Activated naive CD8-positive, alpha-beta T cell treated with anti-CD3 and anti-CD28 coated beads, Interleukin-2, amount 10 ng/mL, durations not matched to agents 7 days and 5 days (primary cell): ENCODE results near the gene FXYD5. TPM values are rescaled to one million over a fixed set of nuclear protein-coding genes. Genes with fewer than 3 reads are reported as not detected.
A peak's percentile ranks its signal among the peaks of the same experiment; 100 is the strongest.

ENCODE experiments used
- ATAC-seq: fragments of 150-1000 bp; cut with Tn5 transposase; one replicate; pipeline ENCODE4 v1.10.0; 2021; ENCODE audit warnings: low read depth, moderate library complexity
- POLR2A ChIA-PET: fragments of 350-600 bp; sonication (Branson Sonifier 250); formaldehyde crosslinking; loops from one replicate; lab custom pipeline; 2021; ENCODE audit warnings: antibody characterized with exemption; lab: Charles Lee
- DNase-seq: peaks from one replicate; pipeline ENCODE4 v3.0.0; 2021
- H3K27ac Mint-ChIP-seq: one replicate; pipeline ENCODE4 v1.8.0; 2022; ENCODE audit warnings: mild to moderate bottlenecking, mixed read lengths
- H3K27me3 Mint-ChIP-seq: one replicate; pipeline ENCODE4 v1.8.0; 2022; ENCODE audit warnings: mild to moderate bottlenecking, moderate library complexity, mixed read lengths
- H3K36me3 Mint-ChIP-seq: one replicate; pipeline ENCODE4 v1.8.0; 2021; ENCODE audit warnings: mild to moderate bottlenecking, mixed read lengths
- H3K4me1 Mint-ChIP-seq: one replicate; pipeline ENCODE4 v1.8.0; 2021; ENCODE audit warnings: mixed read lengths
- H3K4me3 Mint-ChIP-seq: one replicate; pipeline ENCODE4 v1.8.0; 2022; ENCODE audit warnings: mild to moderate bottlenecking, moderate library complexity, mixed read lengths
- H3K9me3 Mint-ChIP-seq: one replicate; pipeline ENCODE4 v1.8.0; 2021; ENCODE audit warnings: mixed read lengths
- total RNA-seq, 2 experiments: library from RNA; stranded (reverse); gene quantifications; one replicate each; pipeline ENCODE4 v1.2.3, GENCODE V29; 2021

The FXYD5 gene
- total RNA-seq, 2 experiments from 2014 or later, result 353 to 360 TPM

- H3K27me3 Mint-ChIP-seq, result no peaks in the 10 kb centered on the region
- H3K4me3 Mint-ChIP-seq, result no peak overlapping the region
- peaks cover 2% of the 10 kb centered on the region for H3K9me3 Mint-ChIP-seq
- H3K4me1 Mint-ChIP-seq, result peaks cover 53% of the 10 kb centered on the region
- ATAC-seq (no peak), DNase-seq (no peak)
- H3K36me3 Mint-ChIP-seq, result peaks cover 3% of the 10 kb centered on the region
- peak overlapping the region; percentile 35 for H3K27ac Mint-ChIP-seq
- POLR2A ChIA-PET, result no interaction called here
Observed at GRCh38 chr19:35202722-35203688, 48.5 kb downstream of the FXYD5 start.

DNA sequence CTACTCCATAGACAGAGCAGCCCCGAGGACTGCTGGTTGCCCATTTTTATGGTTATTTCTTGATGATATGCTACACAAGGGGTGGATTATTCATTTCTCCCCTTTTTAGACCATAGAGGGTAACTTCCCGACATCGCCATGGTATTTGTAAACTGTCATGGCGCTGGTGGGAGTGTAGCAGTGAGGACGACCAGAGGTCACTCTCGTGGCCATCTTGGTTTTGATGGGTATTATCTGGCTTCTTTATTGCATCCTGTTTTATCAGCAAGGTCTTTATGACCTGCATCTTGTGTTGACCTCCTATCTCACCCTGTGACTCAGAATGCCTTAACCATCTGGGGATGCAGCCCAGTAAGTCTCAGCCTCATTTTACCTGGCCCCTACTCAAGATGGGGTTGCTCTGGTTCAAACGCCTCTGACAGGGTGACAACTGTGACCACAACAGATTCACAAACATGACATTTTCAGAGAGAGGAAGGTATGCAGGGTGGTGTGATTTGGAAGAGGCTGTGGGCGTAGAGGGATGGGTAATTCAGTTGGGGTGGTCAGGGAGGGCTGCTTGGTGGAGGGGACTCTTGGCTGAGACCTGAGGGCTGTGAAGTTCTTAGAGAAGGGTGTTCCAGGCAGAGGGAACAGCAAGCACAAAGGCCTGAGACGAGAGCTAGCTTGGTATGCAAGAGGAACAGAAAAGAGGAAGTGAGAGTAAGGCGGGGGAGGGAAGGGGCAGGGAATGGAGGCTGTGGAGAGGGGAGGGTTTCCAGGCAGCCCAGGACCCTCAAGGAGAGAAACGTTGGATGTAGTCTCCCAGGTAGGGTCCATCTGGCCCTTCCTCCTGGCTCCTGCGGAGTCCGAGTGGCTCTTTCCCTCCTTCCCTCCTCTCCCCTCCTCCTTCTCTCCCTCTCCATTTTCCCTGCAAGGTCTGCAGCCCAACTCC is 50.5 kb downstream of the FXYD5 start:
- Mint-ChIP-seq H3K36me3 (peaks cover 5% of the 10 kb centered on the region), H3K9me3 (peaks cover 3% of the 10 kb centered on the region), H3K27ac (peak overlapping the region; percentile 97), H3K27me3 (no peaks in the 10 kb centered on the region), H3K4me3 (peak overlapping the region; percentile 81), H3K4me1 (peaks cover 66% of the 10 kb centered on the region)
- POLR2A ChIA-PET, result interaction anchor here (1.6 to 3.3 kb wide), 2 partner anchors 38 to 51 kb away, joined by 5 to 26 read pairs; partner anchors contain the start of gene FXYD5
- peak; percentile 13 for ATAC-seq
- no peak for DNase-seq

GRCh38 chr19:35205733-35206323 is 51.3 kb downstream of the FXYD5 start:
- peak overlapping the region; percentile 81 for H3K4me3 Mint-ChIP-seq
- peaks cover 6% of the 10 kb centered on the region for H3K36me3 Mint-ChIP-seq
- H3K27me3 Mint-ChIP-seq, result no peaks in the 10 kb centered on the region
- POLR2A ChIA-PET, result interaction anchor here (0.6 to 3.3 kb wide), 9 partner anchors 10 to 64 kb away, joined by 3 to 26 read pairs (median 3); partner anchors contain the start of gene FXYD5
- DNase-seq (no peak), ATAC-seq (no peak)
- H3K27ac Mint-ChIP-seq, result peak overlapping the region; percentile 97
- H3K9me3 Mint-ChIP-seq, result peaks cover 3% of the 10 kb centered on the region
- H3K4me1 Mint-ChIP-seq, result peaks cover 67% of the 10 kb centered on the region

- ATAC-seq (peak; percentile 63), DNase-seq (no peak)
- peak overlapping the region; percentile 97 for H3K27ac Mint-ChIP-seq
- peaks cover 68% of the 10 kb centered on the region for H3K4me1 Mint-ChIP-seq
- H3K36me3 Mint-ChIP-seq, result peaks cover 6% of the 10 kb centered on the region
- H3K4me3 Mint-ChIP-seq, result peak overlapping the region; percentile 81
- POLR2A ChIA-PET, result interaction anchor here (0.6 to 3.3 kb wide), 9 partner anchors 9 to 65 kb away, joined by 3 to 26 read pairs (median 3); partner anchors contain the start of gene FXYD5
- no peaks in the 10 kb centered on the region for H3K27me3 Mint-ChIP-seq
- peaks cover 3% of the 10 kb centered on the region for H3K9me3 Mint-ChIP-seq
Observed at GRCh38 chr19:35206379-35206778, 51.8 kb downstream of the FXYD5 start.

DNA sequence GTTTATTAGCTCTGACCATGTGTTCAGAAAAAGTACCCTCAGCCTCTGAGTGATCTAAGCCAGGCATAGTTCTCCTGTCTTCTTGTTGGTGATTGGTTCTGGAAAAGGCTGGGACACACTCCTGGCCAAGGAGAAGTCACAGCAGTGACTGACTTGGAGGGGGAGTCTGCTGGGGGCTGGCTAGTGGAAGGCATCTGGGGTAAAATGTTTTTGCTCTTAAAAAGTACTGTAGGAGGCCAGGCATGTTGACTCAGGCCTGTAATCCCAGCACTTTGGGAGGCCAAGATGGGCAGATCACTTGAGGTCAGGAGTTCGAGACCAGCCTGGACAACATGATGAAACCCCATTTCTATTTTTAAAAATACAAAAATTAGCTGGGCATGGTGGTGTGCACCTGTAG is 52.3 kb downstream of the FXYD5 start:
- POLR2A ChIA-PET, result interaction anchor here (0.9 to 3.3 kb wide), 7 partner anchors 13 to 65 kb away, joined by 3 to 26 read pairs (median 3); partner anchors contain the start of gene FXYD5

DNA sequence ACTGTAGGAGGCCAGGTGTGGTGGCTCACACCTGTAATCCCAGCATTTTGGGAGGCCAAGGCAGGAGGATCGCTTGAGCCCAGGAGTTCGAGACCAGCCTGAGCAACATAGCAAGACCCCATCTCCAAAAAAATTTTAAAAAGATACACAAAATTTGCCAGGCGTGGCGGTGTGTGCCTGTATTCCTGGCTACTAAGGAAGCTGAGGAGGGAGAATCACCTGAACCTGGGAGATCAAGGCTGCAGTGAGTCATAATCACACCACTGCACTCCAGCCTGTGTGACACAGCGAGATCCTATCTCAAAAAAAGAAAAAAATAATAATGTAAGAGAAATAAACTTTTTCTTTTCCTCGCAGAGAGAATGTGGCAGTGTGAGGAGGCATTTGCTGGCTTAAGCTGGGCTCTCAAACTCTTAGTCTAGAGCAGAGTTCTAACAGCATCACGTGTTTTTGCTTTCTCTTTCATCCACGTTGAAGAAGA is 52.9 kb downstream of the FXYD5 start:
- ATAC-seq, result no peak
- POLR2A ChIA-PET, result interaction anchor here (1.3 to 3.3 kb wide), 3 partner anchors 29 to 66 kb away, joined by 3 to 26 read pairs (median 3); partner anchors contain the start of gene FXYD5
- H3K4me1 Mint-ChIP-seq, result peaks cover 74% of the 10 kb centered on the region
- H3K4me3 Mint-ChIP-seq, result peak overlapping the region; percentile 81
- H3K9me3 Mint-ChIP-seq, result peaks cover 3% of the 10 kb centered on the region
- peaks cover 8% of the 10 kb centered on the region for H3K36me3 Mint-ChIP-seq
- H3K27ac Mint-ChIP-seq, result peak overlapping the region; percentile 97
- H3K27me3 Mint-ChIP-seq, result no peaks in the 10 kb centered on the region
- DNase-seq, result no peak

More for the DNA sequence above, 52.3 kb downstream of the FXYD5 start:
- no peak for DNase-seq
- Mint-ChIP-seq H3K27me3 (no peaks in the 10 kb centered on the region), H3K4me3 (peak overlapping the region; percentile 81), H3K36me3 (peaks cover 6% of the 10 kb centered on the region), H3K9me3 (peaks cover 3% of the 10 kb centered on the region), H3K4me1 (peaks cover 69% of the 10 kb centered on the region), H3K27ac (peak overlapping the region; percentile 97)
- no peak for ATAC-seq

- Mint-ChIP-seq H3K4me3 (peak overlapping the region; percentile 81), H3K9me3 (peaks cover 3% of the 10 kb centered on the region), H3K4me1 (peaks cover 76% of the 10 kb centered on the region), H3K27ac (peak overlapping the region; percentile 97), H3K27me3 (no peaks in the 10 kb centered on the region), H3K36me3 (peaks cover 9% of the 10 kb centered on the region)
- ATAC-seq, result no peak
- no peak for DNase-seq
- POLR2A ChIA-PET, result interaction anchor here (0.7 to 3.3 kb wide), 2 partner anchors 54 to 510 kb away, joined by 3 to 26 read pairs; partner anchors contain the start of gene FXYD5
Observed at GRCh38 chr19:35208121-35208520, 53.6 kb downstream of the FXYD5 start.

- POLR2A ChIA-PET, result interaction anchor here (0.7 kb wide), 1 partner anchor 33 kb away, joined by 4 read pairs; no protein-coding TSS in a partner anchor
- DNase-seq, result no peak
Observed at GRCh38 chr19:35209646-35210045, 55.1 kb downstream of the FXYD5 start.

GRCh38 chr19:35211545-35212230 is 57.2 kb downstream of the FXYD5 start:
- DNase-seq (peak; percentile 76), ATAC-seq (peak; percentile 53)
- no peaks in the 10 kb centered on the region for H3K27me3 Mint-ChIP-seq
- H3K9me3 Mint-ChIP-seq, result peaks cover 3% of the 10 kb centered on the region
- peaks cover 9% of the 10 kb centered on the region for H3K36me3 Mint-ChIP-seq
- H3K4me1 Mint-ChIP-seq, result peaks cover 71% of the 10 kb centered on the region
- H3K4me3 Mint-ChIP-seq, result peak overlapping the region; percentile 64
- POLR2A ChIA-PET, result interaction anchor here (0.6 to 2.7 kb wide), 13 partner anchors 28 to 649 kb away, joined by 3 to 40 read pairs (median 4); partner anchors contain the start of genes FXYD5 and SCN1B
- peak overlapping the region; percentile 94 for H3K27ac Mint-ChIP-seq

More at GRCh38 chr19:35209646-35210045, 55.1 kb downstream of the FXYD5 start:
- H3K4me1 Mint-ChIP-seq, result peaks cover 79% of the 10 kb centered on the region
- no peak for ATAC-seq
- H3K4me3 Mint-ChIP-seq, result no peak overlapping the region
- H3K9me3 Mint-ChIP-seq, result peaks cover 3% of the 10 kb centered on the region
- H3K27ac Mint-ChIP-seq, result peak overlapping the region; percentile 80
- peaks cover 9% of the 10 kb centered on the region for H3K36me3 Mint-ChIP-seq
- no peaks in the 10 kb centered on the region for H3K27me3 Mint-ChIP-seq

DNA sequence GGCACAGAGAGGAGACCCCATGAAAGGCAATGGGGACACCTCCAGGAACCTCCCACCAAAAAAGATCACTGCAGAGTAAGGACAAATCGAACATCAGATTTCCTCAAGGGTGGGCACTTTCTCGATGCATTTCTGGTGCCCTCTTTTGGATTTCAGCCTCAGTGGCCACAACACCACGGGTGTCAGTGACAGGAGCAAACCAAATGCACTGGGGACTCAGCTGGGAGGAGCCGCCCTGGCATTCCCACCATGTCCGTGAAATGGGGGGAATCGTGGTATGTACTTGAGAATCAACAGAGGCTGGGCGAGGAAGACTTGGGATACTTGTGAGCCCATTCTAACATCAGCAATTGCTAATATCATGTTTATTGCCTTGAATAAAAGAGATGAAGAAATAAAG is 57.7 kb downstream of the FXYD5 start:
- no peak for ATAC-seq
- no peaks in the 10 kb centered on the region for H3K27me3 Mint-ChIP-seq

More for the DNA sequence above, 57.7 kb downstream of the FXYD5 start:
- DNase-seq, result no peak
- H3K9me3 Mint-ChIP-seq, result peaks cover 3% of the 10 kb centered on the region
- H3K4me3 Mint-ChIP-seq, result peak overlapping the region; percentile 64
- peak overlapping the region; percentile 94 for H3K27ac Mint-ChIP-seq
- POLR2A ChIA-PET, result interaction anchor here (0.8 to 2.7 kb wide), 7 partner anchors 31 to 71 kb away, joined by 3 to 40 read pairs (median 4); partner anchors contain the start of gene FXYD5
- H3K36me3 Mint-ChIP-seq, result peaks cover 9% of the 10 kb centered on the region
- H3K4me1 Mint-ChIP-seq, result peaks cover 67% of the 10 kb centered on the region
